Activated naive CD8-positive, alpha-beta T cell treated with anti-CD3 and anti-CD28 coated beads, Interleukin-2, amount 50 U/mL, for 24 hours (primary cell): ENCODE results near the gene TBXAS1.

Experiments
- ATAC-seq: fragments of 150-1000 bp; cut with Tn5 transposase; one replicate; pipeline ENCODE4 v1.10.0; 2021
- DNase-seq: peaks from one replicate; pipeline ENCODE4 v3.0.0; 2021
- H3K27ac Mint-ChIP-seq: one replicate; pipeline ENCODE4 v1.8.0; 2021; ENCODE audit warnings: mild to moderate bottlenecking, mixed read lengths
- H3K27me3 Mint-ChIP-seq: one replicate; pipeline ENCODE4 v1.8.0; 2021; ENCODE audit warnings: mixed read lengths
- H3K36me3 Mint-ChIP-seq: one replicate; pipeline ENCODE4 v1.8.0; 2021; ENCODE audit warnings: low read depth, mixed read lengths
- H3K4me1 Mint-ChIP-seq: one replicate; pipeline ENCODE4 v1.8.0; 2021; ENCODE audit warnings: mixed read lengths
- H3K4me3 Mint-ChIP-seq: one replicate; pipeline ENCODE4 v1.8.0; 2021; ENCODE audit warnings: mild to moderate bottlenecking, moderate library complexity, mixed read lengths
- H3K9me3 Mint-ChIP-seq: one replicate; pipeline ENCODE4 v1.8.0; 2021; ENCODE audit warnings: mixed read lengths

Gene TBXAS1

DNA sequence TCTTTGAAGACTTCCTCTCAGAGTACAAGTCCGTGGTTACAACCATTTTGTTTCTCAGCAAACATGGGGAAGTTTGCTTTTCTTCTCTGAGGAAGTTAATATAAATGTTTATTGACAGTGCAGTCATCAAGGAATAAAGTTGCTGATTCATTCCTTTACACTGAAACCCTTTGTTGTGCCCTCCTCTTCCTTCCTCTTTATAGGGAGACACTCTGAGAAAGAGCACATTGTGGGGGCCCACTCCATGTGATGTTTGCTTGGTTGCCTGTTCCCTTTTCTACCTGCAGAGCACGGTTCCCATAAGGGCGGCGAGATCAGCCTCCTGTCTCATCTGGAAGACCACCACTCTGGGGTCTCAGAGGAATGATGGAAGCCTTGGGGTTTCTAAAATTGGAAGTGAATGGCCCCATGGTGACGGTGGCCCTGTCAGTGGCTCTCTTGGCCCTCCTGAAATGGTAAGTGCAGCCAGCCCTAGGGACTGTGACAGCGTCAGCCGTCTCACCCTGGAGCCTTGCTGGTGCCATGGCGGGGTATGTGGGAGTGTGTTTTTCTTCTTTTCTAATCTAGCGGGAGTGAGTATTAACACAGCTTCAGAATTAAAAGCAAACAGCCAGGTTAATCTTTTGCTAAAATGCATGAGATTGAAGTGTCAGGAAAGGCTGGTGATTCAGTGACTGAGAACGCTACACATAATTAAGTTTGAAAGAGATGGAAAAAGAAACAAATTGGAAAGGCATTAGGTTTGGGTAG lies at the start of gene TBXAS1:
TBXAS1 (plus strand) TSS at position 240 of the 750 bp plus-strand sequence; CDS start at position 367, 127 bp downstream.
- DNase-seq (peak; percentile 10), ATAC-seq (peak; percentile 59)
- Mint-ChIP-seq H3K27me3 (peaks cover 4% of the 10 kb centered on the region), H3K4me3 (peak within 1 kb of the TSS; percentile 66), H3K9me3 (peaks cover 12% of the 10 kb centered on the region), H3K27ac (peak within 1 kb of the TSS; percentile 64), H3K36me3 (no peaks in the 10 kb centered on the region), H3K4me1 (peaks cover 26% of the 10 kb centered on the region)

DNA sequence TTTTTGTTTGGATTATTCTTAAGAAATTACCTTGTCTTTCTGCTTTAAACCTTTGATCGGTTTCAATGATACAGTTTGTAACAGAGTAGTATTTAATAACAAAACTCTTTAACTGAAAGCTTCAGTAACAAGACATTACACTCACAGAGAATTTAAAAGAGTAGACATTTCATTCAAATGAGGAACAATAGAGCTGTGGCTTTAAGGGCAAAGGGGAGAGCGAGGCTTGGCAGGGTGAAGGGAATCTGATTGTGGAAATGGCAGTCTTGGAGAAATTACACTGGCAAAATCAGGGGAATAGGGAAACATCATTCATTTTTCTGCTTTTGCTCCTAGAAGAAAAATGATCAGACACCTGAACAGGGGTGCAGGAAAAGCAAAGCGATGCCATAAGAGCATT lies 46.1 kb upstream of the TBXAS1 start:
- H3K36me3 Mint-ChIP-seq = no peaks in the 10 kb centered on the region
- no peaks in the 10 kb centered on the region for H3K9me3 Mint-ChIP-seq
- DNase-seq = no peak
- no peak overlapping the region for H3K4me3 Mint-ChIP-seq
- no peak for ATAC-seq
- no peak overlapping the region for H3K27ac Mint-ChIP-seq
- peaks cover 14% of the 10 kb centered on the region for H3K4me1 Mint-ChIP-seq
- H3K27me3 Mint-ChIP-seq = peaks cover 17% of the 10 kb centered on the region

DNA sequence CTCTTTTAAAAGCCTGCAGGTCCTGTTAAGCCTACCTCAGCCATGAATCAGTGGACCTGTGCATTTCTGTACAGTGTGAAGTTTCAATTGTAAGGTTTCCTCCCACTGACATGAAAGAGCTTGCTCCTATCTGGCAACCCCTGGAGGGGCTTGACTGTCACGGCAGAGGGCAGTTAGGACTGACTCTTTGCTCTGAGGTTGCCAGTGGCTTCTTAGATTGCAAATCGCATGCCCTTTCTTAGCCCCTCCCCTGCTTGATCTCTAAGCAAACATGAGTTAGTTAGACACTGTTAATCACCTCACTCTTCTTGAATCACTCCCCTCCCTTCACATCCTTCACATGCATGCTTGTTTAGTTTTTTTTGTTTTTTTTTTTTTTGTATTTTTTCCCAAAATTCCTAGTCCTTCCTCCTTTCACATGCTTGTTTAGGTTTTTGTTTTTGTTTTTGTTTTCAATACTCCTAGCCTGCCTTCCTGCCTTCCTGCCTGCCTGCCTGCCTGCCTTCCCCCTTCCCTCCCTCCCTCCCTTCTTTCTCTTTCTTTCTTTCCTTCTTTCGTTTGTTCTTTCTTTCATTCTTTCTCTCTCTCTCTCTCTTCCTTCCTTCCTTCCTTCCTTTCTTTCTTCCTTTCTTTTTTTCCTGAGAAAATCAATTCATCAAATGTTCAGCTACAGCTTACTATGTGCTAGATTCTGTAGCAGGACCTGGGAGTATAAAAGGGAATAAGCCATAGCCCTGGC lies 45.2 kb upstream of the TBXAS1 start:
- H3K27me3 Mint-ChIP-seq = peaks cover 15% of the 10 kb centered on the region

GRCh38 chr7:139784648-139785047 lies 44.4 kb upstream of the TBXAS1 start:
- peaks cover 7% of the 10 kb centered on the region for H3K27me3 Mint-ChIP-seq
- no peak overlapping the region for H3K4me3 Mint-ChIP-seq
- H3K4me1 Mint-ChIP-seq = peaks cover 3% of the 10 kb centered on the region
- no peak for ATAC-seq
- no peak for DNase-seq
- H3K36me3 Mint-ChIP-seq = no peaks in the 10 kb centered on the region
- no peaks in the 10 kb centered on the region for H3K9me3 Mint-ChIP-seq
- no peak overlapping the region for H3K27ac Mint-ChIP-seq

More for the DNA sequence above, 45.2 kb upstream of the TBXAS1 start:
- H3K27ac Mint-ChIP-seq = no peak overlapping the region
- H3K4me3 Mint-ChIP-seq = no peak overlapping the region
- H3K9me3 Mint-ChIP-seq = no peaks in the 10 kb centered on the region
- peak; percentile 63 for ATAC-seq
- peaks cover 10% of the 10 kb centered on the region for H3K4me1 Mint-ChIP-seq
- DNase-seq = no peak
- H3K36me3 Mint-ChIP-seq = no peaks in the 10 kb centered on the region

- ATAC-seq (no peak), DNase-seq (no peak)
- no peaks in the 10 kb centered on the region for H3K27me3 Mint-ChIP-seq
- no peaks in the 10 kb centered on the region for H3K4me1 Mint-ChIP-seq
- H3K36me3 Mint-ChIP-seq = no peaks in the 10 kb centered on the region
- no peak overlapping the region for H3K27ac Mint-ChIP-seq
- H3K4me3 Mint-ChIP-seq = no peak overlapping the region
- peaks cover 4% of the 10 kb centered on the region for H3K9me3 Mint-ChIP-seq
Measured at GRCh38 chr7:139791316-139791715, 37.7 kb upstream of the TBXAS1 start.

DNA sequence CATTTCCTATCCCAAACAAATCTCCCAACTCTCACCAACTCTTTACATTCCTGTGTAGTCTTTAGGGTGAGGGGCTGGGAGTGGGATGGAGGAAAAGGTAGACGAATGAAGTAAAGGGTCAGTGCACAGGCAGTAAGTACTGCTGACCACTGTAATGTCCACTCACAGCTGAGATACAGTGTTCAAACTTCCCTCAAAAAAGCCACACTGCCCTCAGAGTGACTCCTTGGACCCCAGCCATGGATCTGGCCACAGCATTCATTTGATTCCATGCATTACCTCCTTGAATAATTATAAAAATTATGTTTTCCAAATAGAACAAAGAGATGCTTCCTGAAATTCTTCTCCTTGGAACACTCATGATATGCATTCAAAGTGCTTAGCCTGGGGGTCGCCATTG lies 31.5 kb upstream of the TBXAS1 start:
- H3K27ac Mint-ChIP-seq = no peak overlapping the region
- H3K27me3 Mint-ChIP-seq = no peaks in the 10 kb centered on the region
- peaks cover 7% of the 10 kb centered on the region for H3K9me3 Mint-ChIP-seq
- no peaks in the 10 kb centered on the region for H3K36me3 Mint-ChIP-seq
- H3K4me1 Mint-ChIP-seq = peaks cover 12% of the 10 kb centered on the region
- no peak for ATAC-seq
- no peak for DNase-seq
- H3K4me3 Mint-ChIP-seq = no peak overlapping the region

DNA sequence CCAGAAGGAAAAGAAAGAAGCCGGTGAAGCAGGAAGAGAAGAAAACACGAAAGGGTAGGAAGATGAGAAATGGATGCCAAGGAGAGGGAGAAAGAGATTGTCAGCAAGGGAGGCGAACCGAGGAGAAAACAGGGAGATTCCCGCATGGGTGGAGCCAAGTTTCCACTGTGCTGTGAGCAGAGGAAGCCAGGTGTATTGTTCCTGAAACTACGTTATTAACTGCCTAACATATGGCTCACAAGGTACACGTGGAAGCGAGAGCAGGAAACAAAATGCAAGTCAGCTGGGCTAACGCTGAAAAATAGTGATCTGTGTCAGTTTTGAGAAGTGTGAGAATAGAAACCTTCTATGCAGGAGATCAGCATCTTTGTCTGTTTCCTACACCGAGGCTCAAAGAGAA lies 30.8 kb upstream of the TBXAS1 start:
- Mint-ChIP-seq H3K36me3 (peaks cover 5% of the 10 kb centered on the region), H3K4me3 (no peak overlapping the region), H3K4me1 (peaks cover 15% of the 10 kb centered on the region), H3K27me3 (no peaks in the 10 kb centered on the region), H3K9me3 (peaks cover 13% of the 10 kb centered on the region), H3K27ac (no peak overlapping the region)
- ATAC-seq = no peak
- no peak for DNase-seq

- peaks cover 6% of the 10 kb centered on the region for H3K36me3 Mint-ChIP-seq
- H3K9me3 Mint-ChIP-seq = peaks cover 14% of the 10 kb centered on the region
- no peak overlapping the region for H3K4me3 Mint-ChIP-seq
- no peak overlapping the region for H3K27ac Mint-ChIP-seq
- no peak for ATAC-seq
- no peaks in the 10 kb centered on the region for H3K27me3 Mint-ChIP-seq
- no peak for DNase-seq
- peaks cover 16% of the 10 kb centered on the region for H3K4me1 Mint-ChIP-seq
Measured at GRCh38 chr7:139798892-139799291, 30.2 kb upstream of the TBXAS1 start.

DNA sequence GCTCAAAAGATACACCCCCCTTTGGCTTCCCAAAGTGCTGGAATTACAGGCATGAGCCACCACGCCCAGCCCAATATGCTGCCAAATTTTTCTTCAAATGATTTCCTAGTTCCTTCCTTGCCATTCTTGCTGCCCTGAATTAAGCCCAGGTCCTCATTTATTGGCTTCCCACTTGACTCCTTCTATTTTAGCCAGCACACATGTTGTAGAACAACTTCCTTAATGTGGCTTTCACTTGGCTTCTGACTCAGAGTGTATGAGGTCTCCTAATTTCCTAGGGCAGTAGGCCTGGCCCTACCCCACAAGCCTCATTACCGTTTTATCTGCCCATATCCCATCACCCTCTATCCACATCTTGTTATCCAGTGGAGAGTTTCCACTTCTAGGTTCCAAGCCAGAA lies 29.5 kb upstream of the TBXAS1 start:
- Mint-ChIP-seq H3K4me3 (no peak overlapping the region), H3K27ac (no peak overlapping the region), H3K9me3 (peaks cover 14% of the 10 kb centered on the region), H3K36me3 (peaks cover 8% of the 10 kb centered on the region), H3K4me1 (peaks cover 16% of the 10 kb centered on the region), H3K27me3 (no peaks in the 10 kb centered on the region)
- ATAC-seq (no peak), DNase-seq (no peak)

- no peak for ATAC-seq
- Mint-ChIP-seq H3K9me3 (peaks cover 13% of the 10 kb centered on the region), H3K36me3 (peaks cover 12% of the 10 kb centered on the region), H3K27me3 (peaks cover 3% of the 10 kb centered on the region), H3K4me3 (no peak overlapping the region), H3K4me1 (peaks cover 7% of the 10 kb centered on the region), H3K27ac (no peak overlapping the region)
- DNase-seq = no peak
Measured at GRCh38 chr7:139804571-139804970, 24.5 kb upstream of the TBXAS1 start.

DNA sequence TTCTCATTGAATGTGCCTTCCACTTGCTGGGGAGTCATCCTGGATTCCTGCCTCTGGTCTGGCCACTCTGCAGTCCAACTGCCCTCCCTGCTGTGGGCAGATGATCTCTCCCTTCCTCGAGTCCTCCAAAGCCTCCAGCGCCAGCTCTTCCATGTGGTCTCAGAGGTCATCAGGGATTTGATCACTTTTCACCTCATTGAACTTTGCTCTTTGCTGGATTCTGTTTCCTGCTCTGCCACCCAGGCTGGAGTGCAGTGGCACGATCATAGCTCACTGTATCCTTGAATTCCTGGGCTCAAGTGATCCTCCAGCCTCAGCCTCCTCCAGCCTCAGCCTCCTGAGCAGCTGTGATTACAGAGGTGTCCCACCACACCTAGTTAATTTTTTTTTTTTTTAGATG lies 22.1 kb upstream of the TBXAS1 start:
- H3K27ac Mint-ChIP-seq = no peak overlapping the region

GRCh38 chr7:139808427-139808826 lies 20.6 kb upstream of the TBXAS1 start:
- ATAC-seq = no peak
- H3K4me1 Mint-ChIP-seq = peaks cover 11% of the 10 kb centered on the region
- H3K36me3 Mint-ChIP-seq = peaks cover 6% of the 10 kb centered on the region
- no peak overlapping the region for H3K4me3 Mint-ChIP-seq
- peaks cover 4% of the 10 kb centered on the region for H3K9me3 Mint-ChIP-seq
- H3K27ac Mint-ChIP-seq = no peak overlapping the region
- H3K27me3 Mint-ChIP-seq = peaks cover 3% of the 10 kb centered on the region
- no peak for DNase-seq

More for the DNA sequence above, 22.1 kb upstream of the TBXAS1 start:
- Mint-ChIP-seq H3K4me1 (peaks cover 13% of the 10 kb centered on the region), H3K36me3 (peaks cover 12% of the 10 kb centered on the region), H3K27me3 (peaks cover 3% of the 10 kb centered on the region), H3K4me3 (no peak overlapping the region), H3K9me3 (peaks cover 13% of the 10 kb centered on the region)
- ATAC-seq (no peak), DNase-seq (no peak)

GRCh38 chr7:139808846-139809442 lies 20.1 kb upstream of the TBXAS1 start:
- DNase-seq (no peak), ATAC-seq (no peak)
- Mint-ChIP-seq H3K4me3 (no peak overlapping the region), H3K27ac (no peak overlapping the region), H3K27me3 (peaks cover 3% of the 10 kb centered on the region), H3K9me3 (peaks cover 4% of the 10 kb centered on the region), H3K4me1 (peaks cover 16% of the 10 kb centered on the region), H3K36me3 (peaks cover 6% of the 10 kb centered on the region)

DNA sequence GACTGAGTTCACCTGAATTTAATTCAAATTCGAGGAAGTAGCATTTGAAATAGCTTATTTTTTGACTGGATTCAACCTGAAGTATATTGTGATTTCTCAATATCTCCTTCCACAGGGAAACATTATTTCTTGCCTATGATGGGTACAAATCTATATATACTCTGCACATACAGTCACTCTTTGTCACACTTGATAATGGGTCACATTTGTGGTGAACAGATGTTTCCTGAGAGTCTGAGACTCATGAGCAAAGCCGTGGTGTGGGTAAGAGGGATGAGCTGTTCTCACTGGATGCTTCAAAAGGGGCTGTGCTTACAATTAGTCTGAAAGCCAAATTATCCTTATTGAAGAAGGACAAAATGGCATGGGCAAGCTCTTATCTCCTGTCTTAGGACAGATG lies 18.0 kb upstream of the TBXAS1 start:
- Mint-ChIP-seq H3K4me3 (no peak overlapping the region), H3K9me3 (peaks cover 10% of the 10 kb centered on the region), H3K27me3 (peaks cover 3% of the 10 kb centered on the region), H3K27ac (peak overlapping the region; percentile 10), H3K36me3 (no peaks in the 10 kb centered on the region), H3K4me1 (peaks cover 16% of the 10 kb centered on the region)
- ATAC-seq = peak; percentile 92
- DNase-seq = no peak

DNA sequence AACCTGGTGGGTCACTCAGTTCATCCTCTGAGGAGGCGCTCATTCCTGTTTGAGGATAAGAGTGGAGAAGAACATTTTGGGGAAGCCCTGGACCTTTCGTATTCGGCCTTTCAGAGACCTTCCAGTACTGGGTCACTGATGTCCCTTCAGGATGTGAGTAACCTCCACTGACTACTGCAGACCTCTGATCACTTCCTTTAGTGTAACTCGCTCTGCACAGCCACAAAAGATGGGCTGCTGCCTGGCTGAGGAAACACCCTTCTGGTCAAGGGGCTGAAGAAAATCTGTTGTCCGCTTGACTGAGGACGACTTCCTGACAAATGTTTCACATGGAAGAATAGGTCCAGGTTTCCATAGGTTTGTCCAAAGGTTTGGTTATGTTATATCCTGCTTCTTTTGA lies 15.9 kb upstream of the TBXAS1 start:
- no peak overlapping the region for H3K27ac Mint-ChIP-seq
- DNase-seq (no peak), ATAC-seq (no peak)
- peaks cover 11% of the 10 kb centered on the region for H3K9me3 Mint-ChIP-seq
- peaks cover 16% of the 10 kb centered on the region for H3K4me1 Mint-ChIP-seq
- no peaks in the 10 kb centered on the region for H3K36me3 Mint-ChIP-seq
- H3K27me3 Mint-ChIP-seq = no peaks in the 10 kb centered on the region
- no peak overlapping the region for H3K4me3 Mint-ChIP-seq
